ENCODE measurements around the gene ANKH.
"Not testable (repeated sequence)": the region's sequence is repeated elsewhere in the genome, so short reads cannot be mapped to it uniquely, and the experiment has no call there.

ANKH gene

DNA sequence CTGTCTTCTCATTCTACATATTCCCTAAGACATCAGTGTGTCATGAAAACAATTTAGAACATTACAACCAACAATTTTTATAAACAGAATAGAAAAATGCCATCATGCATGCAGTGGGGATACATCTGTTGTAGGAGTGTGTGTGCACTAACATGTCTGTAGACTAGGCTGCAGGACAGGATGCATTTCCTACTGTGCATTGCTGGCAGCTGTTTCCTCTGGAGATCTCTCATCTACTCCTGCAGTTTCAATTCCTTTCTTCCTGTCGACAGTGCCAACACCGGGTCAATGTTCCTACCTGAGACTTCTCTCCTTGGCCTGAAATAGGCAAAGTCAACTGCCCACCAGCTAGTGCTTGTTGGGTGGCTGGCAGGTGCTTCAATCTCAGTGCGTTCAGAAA lies 69.8 kb downstream of the ANKH start:
- TF ChIP-seq, protein P1, sequence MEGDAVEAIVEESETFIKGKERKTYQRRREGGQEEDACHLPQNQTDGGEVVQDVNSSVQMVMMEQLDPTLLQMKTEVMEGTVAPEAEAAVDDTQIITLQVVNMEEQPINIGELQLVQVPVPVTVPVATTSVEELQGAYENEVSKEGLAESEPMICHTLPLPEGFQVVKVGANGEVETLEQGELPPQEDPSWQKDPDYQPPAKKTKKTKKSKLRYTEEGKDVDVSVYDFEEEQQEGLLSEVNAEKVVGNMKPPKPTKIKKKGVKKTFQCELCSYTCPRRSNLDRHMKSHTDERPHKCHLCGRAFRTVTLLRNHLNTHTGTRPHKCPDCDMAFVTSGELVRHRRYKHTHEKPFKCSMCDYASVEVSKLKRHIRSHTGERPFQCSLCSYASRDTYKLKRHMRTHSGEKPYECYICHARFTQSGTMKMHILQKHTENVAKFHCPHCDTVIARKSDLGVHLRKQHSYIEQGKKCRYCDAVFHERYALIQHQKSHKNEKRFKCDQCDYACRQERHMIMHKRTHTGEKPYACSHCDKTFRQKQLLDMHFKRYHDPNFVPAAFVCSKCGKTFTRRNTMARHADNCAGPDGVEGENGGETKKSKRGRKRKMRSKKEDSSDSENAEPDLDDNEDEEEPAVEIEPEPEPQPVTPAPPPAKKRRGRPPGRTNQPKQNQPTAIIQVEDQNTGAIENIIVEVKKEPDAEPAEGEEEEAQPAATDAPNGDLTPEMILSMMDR (conservative IDR thresholded peaks at IDR 0.05): no peak
- no peak overlapping the region for H3K27ac ChIP-seq

DNA sequence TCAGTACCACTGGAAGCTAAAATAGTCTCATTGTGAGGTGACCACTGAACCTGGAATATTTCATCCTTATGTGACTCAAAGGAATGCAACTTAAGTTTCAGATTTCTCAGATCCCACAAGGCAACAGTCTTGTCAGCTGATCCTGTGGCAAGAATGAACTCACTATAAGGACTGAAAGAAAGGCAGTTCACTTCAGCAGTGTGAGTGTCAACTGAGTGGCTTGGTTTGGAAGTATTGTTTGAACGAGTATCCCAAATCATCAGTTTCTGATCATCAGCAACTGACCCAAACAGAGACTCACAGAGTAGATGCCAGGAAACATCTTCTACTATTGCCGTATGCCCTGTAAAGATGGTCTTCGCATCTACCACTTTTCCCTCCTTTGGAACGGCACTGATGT lies 74.2 kb downstream of the ANKH start:
- H3K27ac ChIP-seq: not testable (repeated sequence)

DNA sequence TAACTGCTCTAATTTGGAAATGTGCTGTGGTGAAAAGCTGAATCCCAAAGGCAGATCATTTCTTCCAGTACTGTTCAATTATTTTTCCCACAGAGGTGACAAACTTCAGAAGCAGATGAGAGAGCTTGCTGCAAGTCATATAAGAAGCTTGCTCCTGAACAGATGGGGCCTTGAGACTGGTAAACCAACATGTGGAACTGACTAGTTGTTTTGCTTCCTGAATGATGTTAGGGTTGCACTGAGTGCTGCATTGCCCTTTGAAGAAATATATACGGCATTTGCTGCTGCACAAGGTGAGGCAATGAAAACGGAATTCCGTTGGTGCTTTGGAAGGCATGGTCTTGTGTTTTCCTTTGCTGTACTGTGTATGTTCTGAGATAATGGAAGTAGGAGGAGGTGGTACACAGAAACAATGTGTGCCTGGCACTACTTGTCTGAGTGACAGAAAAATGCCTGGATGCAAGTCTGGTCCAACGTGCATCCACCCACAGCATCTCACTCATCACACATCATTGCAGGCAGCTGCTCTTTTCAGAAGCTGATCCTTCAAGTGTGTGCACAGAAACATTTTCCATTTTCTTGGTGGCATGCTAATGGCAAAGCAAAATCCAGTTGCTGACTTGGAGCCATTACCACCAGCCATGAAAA lies 76.9 kb downstream of the ANKH start:
- TF ChIP-seq, protein P1 (conservative IDR thresholded peaks at IDR 0.05): no peak
- peak overlapping the region; percentile 31; the same call in 1 of the 2 replicates for H3K27ac ChIP-seq

DNA sequence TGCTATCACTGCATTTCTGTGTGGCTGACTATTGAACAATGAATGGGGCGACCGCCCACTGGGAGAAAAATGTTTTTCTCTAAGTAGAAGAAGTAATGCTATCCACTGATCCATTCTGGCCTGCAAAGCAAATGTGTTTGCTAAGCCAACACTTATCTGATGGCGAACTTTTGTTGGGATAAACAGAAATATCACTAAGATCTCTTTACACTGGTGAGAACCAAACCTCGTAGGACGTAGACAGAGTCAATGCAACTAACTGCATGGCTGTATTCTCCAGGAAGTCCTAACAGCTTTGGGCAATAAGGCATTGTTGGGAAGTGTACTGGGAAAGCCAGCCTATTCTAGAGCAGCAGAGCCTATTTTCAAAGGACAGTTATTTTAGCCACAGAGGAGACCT lies 77.7 kb downstream of the ANKH start:
- H3K27ac ChIP-seq: peak overlapping the region; percentile 31

DNA sequence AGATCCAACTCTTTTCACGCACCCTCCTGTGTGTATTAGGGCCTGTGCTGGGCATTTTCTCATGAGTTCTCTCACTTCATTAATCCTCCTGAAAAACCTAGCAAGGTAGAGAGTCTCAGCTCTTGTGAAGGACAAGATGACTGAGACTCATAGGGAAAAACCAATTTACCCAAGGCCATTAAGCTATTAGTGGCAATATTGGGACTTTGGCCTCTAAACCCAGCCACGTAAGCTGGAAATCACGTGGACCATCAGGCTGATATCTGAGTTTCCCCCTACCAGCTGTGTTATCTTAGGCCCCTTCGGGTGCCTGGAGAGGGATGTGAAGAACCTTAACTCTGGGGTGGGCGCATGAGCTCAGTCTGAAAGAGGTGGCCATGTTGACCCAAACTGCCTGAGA lies 80.7 kb downstream of the ANKH start:
- TF ChIP-seq, protein P1 (conservative IDR thresholded peaks at IDR 0.05): no peak
- H3K27ac ChIP-seq: no peak overlapping the region

More for the DNA sequence above, 77.7 kb downstream of the ANKH start:
- TF ChIP-seq, protein P1 (conservative IDR thresholded peaks at IDR 0.05): no peak

DNA sequence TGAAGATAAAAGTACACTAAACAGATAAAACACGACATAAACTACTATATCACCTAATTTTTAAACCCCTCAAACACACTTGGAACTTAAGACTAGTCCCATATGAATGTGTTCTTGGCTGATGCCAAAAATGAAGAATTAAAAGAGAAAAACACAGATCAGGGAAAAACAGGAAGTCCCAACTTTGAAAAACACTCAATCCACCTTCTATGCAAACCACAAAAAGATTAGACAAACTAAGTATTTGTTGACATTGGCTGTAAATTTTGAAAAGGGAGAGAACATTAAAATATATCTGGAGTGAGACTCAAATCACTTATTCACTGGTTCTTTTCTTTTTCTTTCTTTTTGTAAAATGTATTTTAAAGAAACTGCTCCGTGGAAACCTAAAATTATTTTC lies 81.4 kb downstream of the ANKH start:
- TF ChIP-seq, protein P1 (conservative IDR thresholded peaks at IDR 0.05): no peak
- H3K27ac ChIP-seq: no peak overlapping the region

DNA sequence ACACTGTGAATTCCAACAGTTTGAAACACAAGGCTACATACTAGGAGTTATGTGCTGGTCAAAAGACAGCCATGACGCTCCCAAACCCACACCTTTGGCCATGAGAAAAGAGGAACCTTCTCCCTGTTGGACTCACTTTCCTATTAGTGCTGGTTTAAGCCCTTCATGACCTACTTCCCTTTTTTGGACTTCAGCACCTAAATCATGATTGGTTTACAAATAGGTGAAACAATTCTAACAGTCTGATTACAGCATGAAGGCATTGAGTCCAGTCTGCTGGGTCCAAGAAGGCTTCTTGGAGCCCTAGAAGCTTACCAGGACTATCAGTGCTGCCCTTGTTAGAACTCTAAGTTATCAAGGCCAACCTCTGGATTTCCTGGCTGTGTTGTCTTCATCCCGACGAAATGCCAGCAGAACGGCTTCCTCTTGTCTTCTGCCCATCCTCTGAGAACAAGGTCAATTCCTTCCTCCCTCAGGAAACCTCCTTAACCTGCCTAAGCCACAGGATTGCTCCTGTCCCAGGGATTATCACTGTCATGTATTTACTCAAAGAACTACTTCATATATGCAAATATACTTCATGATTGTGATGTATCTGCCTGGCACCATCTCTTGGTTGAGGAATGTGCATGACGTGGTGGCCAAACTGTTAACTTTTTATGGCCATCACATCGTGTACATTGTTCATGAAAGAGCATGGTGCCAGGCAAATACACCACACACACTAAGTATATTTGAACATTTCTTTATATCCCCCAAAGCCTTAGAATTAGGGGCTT lies 83.6 kb downstream of the ANKH start:
- TF ChIP-seq, protein P1 (conservative IDR thresholded peaks at IDR 0.05): no peak
- H3K27ac ChIP-seq: no peak overlapping the region; the same call in 1 of the 2 replicates

DNA sequence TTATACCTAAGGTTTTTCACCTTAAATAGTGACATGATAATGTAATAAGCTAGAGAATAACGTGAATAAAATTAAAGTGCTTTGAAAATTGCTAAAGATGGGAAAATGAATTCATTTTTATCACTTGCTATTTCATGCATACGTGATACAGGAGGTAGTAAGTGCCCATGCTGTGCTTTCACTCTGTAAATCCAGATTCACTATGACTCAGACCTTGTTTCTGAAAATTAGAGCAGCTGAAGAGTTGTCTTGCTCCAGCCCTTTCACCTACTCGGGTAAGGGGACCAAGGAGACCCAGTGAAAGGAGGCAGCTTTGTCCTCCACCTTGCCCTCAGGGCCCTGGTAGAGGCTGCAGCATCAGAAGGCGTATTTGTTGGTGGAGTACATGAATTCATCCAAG lies 87.9 kb downstream of the ANKH start:
- TF ChIP-seq, protein P1 (conservative IDR thresholded peaks at IDR 0.05): no peak
- H3K27ac ChIP-seq: no peak overlapping the region
